HG03103 (cell line): ENCODE results near the gene PTPN13.

Source experiments
- ATAC-seq: cut with Tn5 transposase; IDR thresholded peaks from one replicate; pipeline ENCODE4 v1.9.1; 2021; ENCODE audit warnings: low read depth; ENCODE audit not compliant: unreplicated experiment

Gene PTPN13

GRCh38 chr4:86810847-86811246 lies 216.7 kb downstream of the PTPN13 start:
- no peak for ATAC-seq

DNA sequence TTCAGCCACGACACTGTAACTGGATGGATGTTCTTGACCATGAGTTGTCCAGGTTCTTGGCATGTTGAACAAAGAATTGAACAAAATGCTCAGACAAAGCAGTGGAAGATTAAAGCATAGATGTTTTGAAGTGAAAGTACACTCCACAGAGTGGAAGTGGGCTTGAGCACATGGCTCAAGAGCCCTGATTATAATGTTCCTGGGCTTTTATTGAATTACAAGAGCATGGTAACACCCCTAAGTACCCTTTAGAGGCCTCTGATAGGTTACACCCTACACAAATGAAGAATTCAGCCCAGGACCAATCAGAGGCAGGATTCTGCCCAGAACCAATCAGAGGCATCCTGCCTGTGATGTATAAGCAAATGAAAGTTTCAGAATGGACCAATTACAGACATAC lies 221.5 kb downstream of the PTPN13 start:
- ATAC-seq = no peak

- ATAC-seq = no peak
Measured at GRCh38 chr4:86816501-86817273, 222.6 kb downstream of the PTPN13 start.

GRCh38 chr4:86818211-86818610 lies 224.1 kb downstream of the PTPN13 start:
- ATAC-seq = no peak

- ATAC-seq = no peak
Measured at GRCh38 chr4:86818841-86819240, 224.7 kb downstream of the PTPN13 start.

DNA sequence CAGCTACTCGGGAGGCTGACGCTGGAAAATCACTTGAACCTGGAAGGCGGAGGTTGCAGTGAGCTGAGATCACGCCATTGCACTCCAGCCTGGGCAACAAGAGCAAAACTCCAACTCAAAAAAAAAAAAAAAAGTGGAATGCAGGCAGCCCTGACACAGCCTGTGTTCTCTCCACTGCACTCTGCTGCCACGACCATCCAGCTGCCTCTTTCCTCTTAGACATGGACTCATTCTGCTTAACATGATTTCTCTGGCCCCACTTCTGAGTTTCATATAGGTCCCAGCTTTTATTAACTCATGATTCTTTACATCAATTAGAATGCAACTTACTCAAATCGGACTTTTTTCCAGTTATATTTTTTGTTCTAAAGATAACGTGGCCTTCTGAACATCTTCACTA lies 225.4 kb downstream of the PTPN13 start:
- no peak for ATAC-seq

- ATAC-seq = no peak
Measured at GRCh38 chr4:86821151-86821550, 227.0 kb downstream of the PTPN13 start.

- no peak for ATAC-seq
Measured at GRCh38 chr4:86822136-86822535, 228.0 kb downstream of the PTPN13 start.

DNA sequence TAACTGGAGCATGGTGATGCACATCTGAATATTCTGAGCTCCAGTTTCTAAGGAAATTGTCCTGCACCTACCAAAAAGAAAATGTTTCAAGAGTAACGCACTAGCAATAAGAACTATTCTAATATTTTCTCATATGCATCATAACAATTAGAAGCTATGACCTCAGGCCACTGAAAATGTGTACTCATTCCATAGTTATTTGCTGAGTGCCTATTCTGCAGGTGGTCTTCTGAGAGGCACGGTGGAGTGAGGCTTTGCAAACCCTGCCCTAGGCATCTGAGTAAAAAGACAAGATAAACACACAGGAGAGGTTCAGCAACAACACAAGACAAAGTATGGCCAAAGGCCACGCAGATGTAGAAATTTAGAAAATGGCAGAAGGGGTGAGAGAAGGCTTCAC lies 231.4 kb downstream of the PTPN13 start:
- no peak for ATAC-seq

- ATAC-seq = no peak
Measured at GRCh38 chr4:86831262-86832130, 237.4 kb downstream of the PTPN13 start.

DNA sequence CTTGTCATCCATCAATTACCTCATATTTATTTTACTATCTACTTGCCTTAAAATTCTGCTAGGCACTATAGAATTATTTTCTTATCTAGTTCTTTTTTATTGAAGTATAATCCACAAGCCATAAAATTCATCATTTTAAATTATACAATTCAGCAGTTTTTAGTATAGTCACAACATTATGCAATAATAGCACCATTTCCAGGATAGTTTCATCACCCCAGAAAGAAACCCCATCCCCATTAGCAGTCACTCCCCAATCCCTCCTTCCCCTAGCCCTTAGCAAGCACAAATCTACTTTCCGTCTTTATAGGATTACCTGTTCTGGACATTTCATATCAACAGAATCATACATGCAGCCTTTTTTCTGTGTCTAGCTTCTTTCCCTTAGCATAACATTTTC lies 239.5 kb downstream of the PTPN13 start:
- ATAC-seq = no peak

DNA sequence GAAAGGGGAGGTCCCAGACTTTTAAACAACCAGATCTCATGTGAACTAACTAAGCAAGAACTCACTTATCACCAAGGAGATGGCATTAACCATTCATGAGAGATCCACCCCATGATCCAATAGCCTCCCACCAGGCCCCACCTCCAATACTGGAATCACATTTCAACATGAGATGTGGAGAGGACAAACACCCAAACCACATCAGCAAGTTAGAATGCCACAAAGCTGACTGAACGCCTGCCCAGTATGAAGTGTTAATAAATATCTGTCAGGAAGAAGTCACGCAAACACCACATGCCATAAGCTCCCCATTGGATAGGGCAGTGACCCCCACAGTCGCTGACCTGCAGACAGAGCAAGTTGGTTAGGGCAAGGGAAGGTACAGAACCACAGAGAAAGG lies 240.8 kb downstream of the PTPN13 start:
- no peak for ATAC-seq

GRCh38 chr4:86835677-86836076 lies 241.6 kb downstream of the PTPN13 start:
- ATAC-seq = no peak

GRCh38 chr4:86837691-86838503 lies 243.8 kb downstream of the PTPN13 start:
- no peak for ATAC-seq

GRCh38 chr4:86840858-86841257 lies 246.7 kb downstream of the PTPN13 start:
- ATAC-seq = no peak

GRCh38 chr4:86841309-86841708 lies 247.2 kb downstream of the PTPN13 start:
- no peak for ATAC-seq

GRCh38 chr4:86845593-86845992 lies 251.5 kb downstream of the PTPN13 start:
- no peak for ATAC-seq

GRCh38 chr4:86846921-86847320 lies 252.8 kb downstream of the PTPN13 start:
- ATAC-seq = no peak

GRCh38 chr4:86847571-86847970 lies 253.5 kb downstream of the PTPN13 start:
- no peak for ATAC-seq

GRCh38 chr4:86848136-86848535 lies 254.0 kb downstream of the PTPN13 start:
- ATAC-seq = no peak
